ENCODE results near the gene FLYWCH2. TPM values are rescaled to one million over a fixed set of nuclear protein-coding genes. Genes with fewer than 3 reads are reported as not detected.

FLYWCH2 gene
- total RNA-seq, 1 experiment from 2014 or later = 16.5 TPM

DNA sequence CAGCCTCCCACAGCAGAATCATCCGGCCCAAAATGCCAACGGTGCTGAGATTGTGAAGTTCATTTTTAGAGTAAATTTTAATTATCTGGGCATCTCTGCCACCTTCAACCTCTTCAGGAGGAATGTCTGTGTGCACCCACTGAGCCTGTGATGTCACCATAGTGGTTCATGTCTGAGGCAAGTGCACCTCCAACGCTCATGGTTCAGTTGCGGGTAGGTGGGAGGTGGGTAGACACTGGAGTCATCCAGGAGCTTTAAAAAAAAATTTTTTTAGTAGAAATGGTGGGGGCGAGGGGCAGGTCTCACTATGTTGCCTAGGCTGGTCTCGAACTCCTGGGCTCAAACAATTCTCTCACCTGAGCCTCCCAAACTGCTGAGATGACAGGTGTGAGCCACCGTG is 30.6 kb downstream of the FLYWCH2 start:
- TF ChIP-seq, protein P1, sequence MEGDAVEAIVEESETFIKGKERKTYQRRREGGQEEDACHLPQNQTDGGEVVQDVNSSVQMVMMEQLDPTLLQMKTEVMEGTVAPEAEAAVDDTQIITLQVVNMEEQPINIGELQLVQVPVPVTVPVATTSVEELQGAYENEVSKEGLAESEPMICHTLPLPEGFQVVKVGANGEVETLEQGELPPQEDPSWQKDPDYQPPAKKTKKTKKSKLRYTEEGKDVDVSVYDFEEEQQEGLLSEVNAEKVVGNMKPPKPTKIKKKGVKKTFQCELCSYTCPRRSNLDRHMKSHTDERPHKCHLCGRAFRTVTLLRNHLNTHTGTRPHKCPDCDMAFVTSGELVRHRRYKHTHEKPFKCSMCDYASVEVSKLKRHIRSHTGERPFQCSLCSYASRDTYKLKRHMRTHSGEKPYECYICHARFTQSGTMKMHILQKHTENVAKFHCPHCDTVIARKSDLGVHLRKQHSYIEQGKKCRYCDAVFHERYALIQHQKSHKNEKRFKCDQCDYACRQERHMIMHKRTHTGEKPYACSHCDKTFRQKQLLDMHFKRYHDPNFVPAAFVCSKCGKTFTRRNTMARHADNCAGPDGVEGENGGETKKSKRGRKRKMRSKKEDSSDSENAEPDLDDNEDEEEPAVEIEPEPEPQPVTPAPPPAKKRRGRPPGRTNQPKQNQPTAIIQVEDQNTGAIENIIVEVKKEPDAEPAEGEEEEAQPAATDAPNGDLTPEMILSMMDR (conservative IDR thresholded peaks at IDR 0.05) = no peak
- Histone ChIP-seq H3T11ph (ENCODE audit: low read length) (no peak overlapping the region), H2BK12ac (ENCODE audit: insufficient read length, low read depth, low read length) (no peak overlapping the region), H4K20me1 (ENCODE audit: control insufficient read depth, insufficient read depth, insufficient read length) (no peaks in the 10 kb centered on the region), H3K18ac (ENCODE audit: insufficient read length, low read depth, low read length) (no peak overlapping the region), H3K23ac (ENCODE audit: insufficient read length, low read depth, low read length) (no peak overlapping the region), H2AFZ (ENCODE audit: low read length) (no peak overlapping the region), H3K9me3 (ENCODE audit: control insufficient read depth, low read depth, low read length) (no peaks in the 10 kb centered on the region), H3K56ac (ENCODE audit: insufficient read length, low read depth, low read length) (no peak overlapping the region), H3K27ac (ENCODE audit: insufficient read length, low read depth, low read length) (no peak overlapping the region), H3K14ac (ENCODE audit: insufficient read depth, low read length) (no peak overlapping the region), H3K9ac (ENCODE audit: extremely low read depth, insufficient read length, low read length) (no peak overlapping the region), H3K4ac (ENCODE audit: low read depth, low read length) (no peak overlapping the region), H2BK5ac (ENCODE audit: insufficient read length, low read length) (no peak overlapping the region), H3K79me1 (ENCODE audit: insufficient read depth, low read depth, low read length, poor library complexity, severe bottlenecking) (no peaks in the 10 kb centered on the region), H4K91ac (ENCODE audit: insufficient read length, low read depth, low read length) (no peak overlapping the region), H3K79me2 (ENCODE audit: insufficient read depth, low read length) (no peaks in the 10 kb centered on the region; the same call in 1 of the 2 replicates), H3K27me3 (ENCODE audit: insufficient read depth, low read length) (peaks cover 3% of the 10 kb centered on the region; the same call in 1 of the 2 replicates), H3K4me1 (ENCODE audit: insufficient read depth, low read length) (peaks cover 3% of the 10 kb centered on the region; the same call in 1 of the 2 replicates), H4K8ac (replicated peaks; ENCODE audit: insufficient read length, low read depth, low read length) (no peak overlapping the region), H3K23me2 (ENCODE audit: insufficient read length, low read depth, low read length, poor library complexity, severe bottlenecking) (peaks cover 5% of the 10 kb centered on the region), H2BK120ac (ENCODE audit: low read depth, low read length, poor library complexity, severe bottlenecking) (no peak overlapping the region), H2BK15ac (ENCODE audit: low read depth, low read length) (no peak overlapping the region), H4K5ac (ENCODE audit: insufficient read length, low read depth, low read length) (no peak overlapping the region), H2AK5ac (ENCODE audit: insufficient read length, low read length) (no peak overlapping the region), H2BK20ac (ENCODE audit: low read depth, low read length, poor library complexity, severe bottlenecking) (no peak overlapping the region), H3K4me2 (ENCODE audit: insufficient read depth, insufficient read length, low read length) (no peak overlapping the region)
- peaks cover 8 to 12% of the 10 kb centered on the region in 2 experiments for H3K4me1 Mint-ChIP-seq
- DNase-seq = no peak
- WGBS (ENCODE audit: extremely low coverage, insufficient read length, low lambda C conversion rate) = no CpG with 5 or more reads among the region's 7 CpGs
- peak overlapping the region in 1 of 2 experiments; percentile 92; a peak in 2 of 5 replicates for H3K4me3 Mint-ChIP-seq
- peaks cover 7 to 16% (median 13%) of the 10 kb centered on the region in 3 experiments for H3K36me3 Mint-ChIP-seq (ENCODE audit: insufficient read depth in 1 of 3, low read depth in 3 of 3)
- peaks cover 18% of the 10 kb centered on the region for H3K27me3 Mint-ChIP-seq (ENCODE audit: low read depth)
- H3K27ac Mint-ChIP-seq = no peak overlapping the region
- H3K9me3 Mint-ChIP-seq = no peaks in the 10 kb centered on the region

Data from H9 (cell line).